Ishikawa (cell line): ENCODE results near the gene MCAT.

ENCODE experiments used
- CEBPB ChIP-seq: IDR thresholded peaks from 2 replicates; pipeline ENCODE4 v1.6.1; 2012
- CREB1 ChIP-seq: IDR thresholded peaks from 2 replicates; pipeline ENCODE4 v1.6.1; 2012; ENCODE audit warnings: low read depth
- EGR1 ChIP-seq: IDR thresholded peaks from 2 replicates; pipeline ENCODE4 v1.6.1; 2012
- EP300 ChIP-seq: IDR thresholded peaks from 2 replicates; pipeline ENCODE4 v1.6.1; 2012; ENCODE audit warnings: borderline replicate concordance
- FOXM1 ChIP-seq: IDR thresholded peaks from 2 replicates; pipeline ENCODE4 v1.6.1; 2012; ENCODE audit warnings: low read depth, borderline replicate concordance
- MAX ChIP-seq: IDR thresholded peaks from 2 replicates; pipeline ENCODE4 v1.6.1; 2012
- NFIC ChIP-seq: IDR thresholded peaks from 2 replicates; pipeline ENCODE4 v1.6.1; 2012
- RAD21 ChIP-seq: IDR thresholded peaks from 2 replicates; pipeline ENCODE4 v1.6.1; 2012; ENCODE audit warnings: low read depth
- REST ChIP-seq: IDR thresholded peaks from 2 replicates; pipeline ENCODE4 v1.6.1; 2012; ENCODE audit warnings: low read depth, mild to moderate bottlenecking
- TAF1 ChIP-seq: IDR thresholded peaks from 2 replicates; pipeline ENCODE4 v1.6.1; 2012; ENCODE audit warnings: low read depth, mild to moderate bottlenecking
- TCF12 ChIP-seq: IDR thresholded peaks from 2 replicates; pipeline ENCODE4 v1.6.1; 2012; ENCODE audit warnings: low read depth
- TEAD4 ChIP-seq: IDR thresholded peaks from 2 replicates; pipeline ENCODE4 v1.6.1; 2012
- USF1 ChIP-seq: IDR thresholded peaks from 2 replicates; pipeline ENCODE4 v1.6.1; 2012
- YY1 ChIP-seq: IDR thresholded peaks from 2 replicates; pipeline ENCODE4 v1.6.1; 2012; ENCODE audit warnings: low read depth
- ZBTB7A ChIP-seq: IDR thresholded peaks from 2 replicates; pipeline ENCODE4 v1.6.1; 2012; ENCODE audit warnings: low read depth

Gene MCAT

GRCh38 chr22:43154887-43155536 is 11.8 kb upstream of the MCAT start:
- no peak for TF ChIP-seq FOXM1
- TF ChIP-seq TEAD4 = no peak
- TF ChIP-seq EGR1 = no peak
- no peak for TF ChIP-seq ZBTB7A
- no peak for TF ChIP-seq EP300
- TF ChIP-seq NFIC = no peak
- TF ChIP-seq MAX = no peak
- no peak for TF ChIP-seq CREB1

GRCh38 chr22:43153899-43154298 is 10.7 kb upstream of the MCAT start:
- no peak for TF ChIP-seq TCF12
- no peak for TF ChIP-seq REST
- no peak for TF ChIP-seq MAX
- no peak for TF ChIP-seq EGR1
- TF ChIP-seq CREB1 = no peak
- no peak for TF ChIP-seq NFIC
- TF ChIP-seq USF1 = no peak
- no peak for TF ChIP-seq ZBTB7A
- no peak for TF ChIP-seq RAD21
- no peak for TF ChIP-seq TAF1
- no peak for TF ChIP-seq TEAD4

- TF ChIP-seq CEBPB = no peak
- TF ChIP-seq REST = no peak
- no peak for TF ChIP-seq USF1
- TF ChIP-seq YY1 = no peak
- TF ChIP-seq NFIC = no peak; the same call in 1 of the 2 replicates
- no peak for TF ChIP-seq EGR1
- no peak for TF ChIP-seq CREB1
- TF ChIP-seq FOXM1 = no peak
- no peak for TF ChIP-seq ZBTB7A
- TF ChIP-seq TEAD4 = no peak
Observed at GRCh38 chr22:43152357-43153071, 9.3 kb upstream of the MCAT start.

GRCh38 chr22:43152003-43152356 is 8.8 kb upstream of the MCAT start:
- TF ChIP-seq TCF12 (no peak), REST (no peak)
